Measurements from ENCODE around the gene ARFGAP1.
"Not testable (repeated sequence)": the region's sequence is repeated elsewhere in the genome, so short reads cannot be mapped to it uniquely, and the experiment has no call there.

The ARFGAP1 gene

DNA sequence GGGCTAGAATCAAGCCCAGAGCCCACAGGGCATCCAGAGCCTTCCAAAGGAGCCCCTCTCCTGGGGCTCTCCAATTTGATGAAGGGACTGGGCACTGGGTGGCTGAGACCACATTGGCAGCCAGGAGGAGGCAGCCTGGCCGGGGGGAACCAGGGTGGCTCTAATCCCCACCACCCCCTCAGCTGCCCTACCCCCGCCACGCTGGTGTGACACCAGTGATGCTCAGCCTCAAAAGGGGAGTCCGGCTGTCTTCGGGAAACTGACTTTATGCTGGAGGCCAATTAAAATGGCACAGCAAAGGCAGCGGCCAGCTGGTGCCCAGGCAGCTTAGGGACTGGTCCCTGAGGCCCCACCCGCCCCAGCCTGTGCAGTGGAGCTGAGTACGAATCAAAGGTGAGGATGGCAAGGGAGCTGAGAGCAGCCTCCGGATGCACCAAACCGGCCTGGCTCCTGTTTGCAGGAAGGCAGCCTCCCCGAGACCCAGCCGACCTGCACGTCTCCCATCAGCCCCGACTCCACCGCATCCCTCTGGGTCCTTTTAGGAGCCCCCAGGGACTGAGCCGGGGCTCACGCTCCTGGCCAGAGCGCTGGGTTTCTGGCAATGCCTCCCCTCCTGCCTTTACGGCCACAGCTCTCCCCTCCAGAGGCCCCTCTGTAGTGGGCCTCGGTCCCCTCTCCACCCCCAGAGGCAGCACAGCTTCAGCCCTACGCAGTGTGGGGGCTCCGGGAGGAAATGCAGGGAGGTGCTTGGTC, 60.1 kb downstream of the ARFGAP1 start:
- DNase-seq (ENCODE audit: low read depth in 2 of 2): no peak

DNA sequence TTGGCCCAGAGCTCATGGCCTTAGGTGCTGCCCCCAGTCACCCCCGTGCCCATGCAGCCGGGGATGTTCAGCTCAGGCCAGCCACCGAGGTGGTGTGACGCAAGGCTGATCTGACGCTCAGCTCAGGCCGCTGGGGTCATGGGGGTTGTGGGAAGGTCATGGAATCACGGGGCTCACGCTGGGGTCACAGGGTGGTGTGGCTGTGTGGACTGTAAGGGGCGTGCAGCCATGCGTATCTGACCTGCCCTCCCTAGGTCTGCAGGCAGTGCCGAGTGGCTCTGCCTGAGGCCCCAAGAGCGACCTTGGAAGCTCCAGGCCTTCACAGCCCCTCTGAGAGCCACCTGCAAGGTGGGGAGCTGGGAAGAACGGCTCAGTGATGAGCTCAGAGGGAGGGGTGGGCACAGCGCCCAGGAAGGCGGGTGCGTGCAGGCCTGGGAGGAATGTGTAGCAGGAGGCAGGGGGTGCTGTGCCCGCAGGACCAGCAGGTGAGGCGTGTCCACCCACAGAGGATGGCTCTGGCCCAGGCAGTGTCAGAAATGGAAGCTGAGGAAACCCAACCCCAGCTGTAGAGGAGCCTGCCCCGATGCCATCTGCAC, 60.7 kb downstream of the ARFGAP1 start:
- no peak for DNase-seq (ENCODE audit: low read depth in 2 of 2)

DNA sequence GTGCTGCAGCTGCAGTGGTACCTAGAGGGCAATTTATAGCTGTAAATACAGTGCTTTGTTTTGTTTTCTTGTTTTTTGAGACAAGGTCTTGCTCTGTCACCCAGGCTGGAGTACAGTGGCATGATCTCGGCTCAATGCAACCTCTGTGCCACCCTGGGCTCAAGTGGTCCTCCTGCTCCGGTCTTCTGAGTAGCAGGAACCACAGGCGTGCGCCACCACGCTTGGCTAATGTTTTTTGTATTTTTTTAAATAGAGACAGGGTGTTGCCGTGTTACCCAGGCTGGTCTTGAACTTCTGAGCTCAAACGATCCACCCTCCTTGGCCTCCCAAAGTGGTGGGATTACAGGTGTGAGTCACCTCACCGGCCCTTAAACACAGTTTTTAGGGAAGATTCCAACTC, 61.7 kb downstream of the ARFGAP1 start:
- DNase-seq (ENCODE audit: low read depth in 2 of 2): no peak

- not testable (repeated sequence) for DNase-seq (ENCODE audit: low read depth in 2 of 2)
These were observed 62.4 kb downstream of the ARFGAP1 start for GRCh38 chr20:63335060-63335459.

DNA sequence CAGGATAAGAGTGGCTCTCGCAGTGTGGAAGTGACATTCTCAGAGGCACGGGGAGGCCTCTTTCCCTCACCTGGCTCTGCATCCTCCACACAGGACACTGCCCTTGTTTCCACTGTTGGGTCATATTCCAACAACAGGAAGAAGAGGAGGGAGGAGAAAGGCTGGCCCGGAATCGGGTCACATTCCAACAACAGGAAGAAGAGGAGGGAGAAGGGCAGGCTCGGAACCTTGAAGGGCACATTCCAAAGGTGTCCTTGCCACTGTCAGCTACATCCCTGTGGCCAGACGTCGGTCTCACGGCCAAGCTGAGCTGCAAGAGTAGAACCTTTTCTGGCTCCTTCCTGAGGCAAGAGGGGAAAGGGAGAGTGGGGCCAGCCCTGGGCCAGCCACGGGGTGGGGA, 63.1 kb downstream of the ARFGAP1 start:
- DNase-seq (ENCODE audit: low read depth in 2 of 2): no peak

DNA sequence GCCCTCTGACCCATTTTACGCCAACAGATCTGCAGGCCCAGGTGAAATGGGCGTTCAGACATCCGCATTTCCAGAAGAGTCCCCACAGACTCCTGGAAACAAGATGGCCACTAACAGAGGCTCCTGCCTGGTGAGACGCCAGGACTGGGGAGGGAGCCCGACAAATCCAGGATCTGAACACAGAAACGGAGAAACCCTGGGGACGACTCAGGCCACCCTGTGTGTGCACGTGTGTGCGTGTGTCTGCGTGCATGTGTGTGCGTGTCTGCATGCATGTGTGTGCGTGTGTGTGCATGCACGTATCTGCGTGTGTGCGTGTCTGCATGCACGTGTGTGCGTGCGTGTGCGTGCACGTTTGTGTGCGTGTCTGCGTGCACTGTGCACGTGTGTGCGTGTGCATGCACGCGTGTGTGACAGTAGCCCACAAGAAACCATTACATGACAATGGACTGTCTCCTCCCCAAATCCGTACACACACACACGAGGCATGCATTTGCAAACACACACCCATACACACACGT, 63.7 kb downstream of the ARFGAP1 start:
- no peak for DNase-seq (ENCODE audit: low read depth in 2 of 2)

- no peak for DNase-seq (ENCODE audit: low read depth in 2 of 2)
These were observed 65.3 kb downstream of the ARFGAP1 start for GRCh38 chr20:63337786-63338420.

Measured in stimulated activated CD8-positive, alpha-beta memory T cell treated with anti-CD3 and anti-CD28 coated beads, Interleukin-15, amount 100 ng/mL, for 48 hours (primary cell).